HG03097 (cell line): ENCODE data around the gene PLCG1.

Experiments used
- ATAC-seq: cut with Tn5 transposase; IDR thresholded peaks from one replicate; pipeline ENCODE4 v1.9.1; 2021; ENCODE audit not compliant: unreplicated experiment, low FRiP score

PLCG1 gene

DNA sequence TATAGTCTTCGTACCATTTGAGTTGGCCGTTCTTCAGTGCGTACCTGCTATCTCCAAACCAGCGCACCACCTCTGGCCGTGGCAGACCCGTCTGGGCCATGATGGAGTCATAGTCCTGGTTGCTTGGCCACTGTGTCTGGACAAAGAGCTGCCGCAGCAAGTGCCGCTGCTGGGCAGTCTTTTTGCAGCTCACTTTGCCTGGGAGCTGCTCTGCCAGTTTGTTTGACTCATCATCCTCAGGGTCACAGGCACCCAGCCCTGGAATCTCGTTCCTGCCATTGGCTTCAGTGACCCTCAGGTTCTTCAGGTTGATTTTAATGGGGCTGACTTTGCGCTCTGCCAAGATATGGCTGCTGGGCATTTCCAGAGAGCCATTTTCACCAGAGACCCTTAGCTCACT lies 65.1 kb downstream of the PLCG1 start:
- ATAC-seq: no peak

GRCh38 chr20:41203660-41204059 lies 66.3 kb downstream of the PLCG1 start:
- no peak for ATAC-seq

- no peak for ATAC-seq
These were observed 67.2 kb downstream of the PLCG1 start for GRCh38 chr20:41204304-41205265.

GRCh38 chr20:41205313-41205712 lies 68.0 kb downstream of the PLCG1 start:
- ATAC-seq: no peak

GRCh38 chr20:41213150-41213820 lies 75.9 kb downstream of the PLCG1 start:
- ATAC-seq: no peak

DNA sequence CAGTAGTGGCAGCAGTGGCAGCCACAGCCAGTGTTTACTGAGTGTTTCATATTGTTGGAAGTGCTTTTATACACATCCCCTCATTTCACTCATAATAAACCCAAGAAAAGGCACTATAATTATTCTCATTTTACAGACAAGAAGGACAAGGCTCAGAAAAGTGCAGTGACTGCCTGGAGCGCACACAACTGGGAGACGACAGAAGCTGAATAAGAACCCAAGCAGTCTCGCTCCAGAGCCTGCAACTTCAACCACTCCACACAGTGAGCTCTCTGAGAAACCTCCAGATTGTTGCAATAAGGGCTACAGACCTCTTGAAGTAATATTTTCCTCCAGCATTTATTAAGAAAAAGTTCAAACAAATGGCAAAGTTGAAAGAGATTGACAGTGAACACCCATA lies 76.9 kb downstream of the PLCG1 start:
- ATAC-seq: no peak

DNA sequence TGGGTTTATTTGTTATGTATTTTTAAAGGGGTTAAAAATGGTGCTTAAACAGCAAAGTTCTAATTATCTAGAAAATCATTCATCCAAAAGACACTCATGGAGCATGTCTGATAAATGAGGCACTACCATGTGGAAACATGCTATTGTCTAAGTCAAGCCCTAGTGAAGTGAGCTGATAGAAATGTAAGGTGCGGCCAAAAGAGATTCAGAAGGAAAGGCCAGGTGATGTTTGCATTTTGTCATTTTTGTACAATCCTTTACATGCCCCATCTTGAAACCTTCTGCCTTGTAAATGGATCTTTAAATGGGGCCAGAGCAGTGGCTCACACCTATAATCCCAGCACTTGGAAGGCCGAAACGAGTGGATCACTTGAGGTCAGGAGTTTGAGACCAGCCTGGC lies 77.3 kb downstream of the PLCG1 start:
- no peak for ATAC-seq

DNA sequence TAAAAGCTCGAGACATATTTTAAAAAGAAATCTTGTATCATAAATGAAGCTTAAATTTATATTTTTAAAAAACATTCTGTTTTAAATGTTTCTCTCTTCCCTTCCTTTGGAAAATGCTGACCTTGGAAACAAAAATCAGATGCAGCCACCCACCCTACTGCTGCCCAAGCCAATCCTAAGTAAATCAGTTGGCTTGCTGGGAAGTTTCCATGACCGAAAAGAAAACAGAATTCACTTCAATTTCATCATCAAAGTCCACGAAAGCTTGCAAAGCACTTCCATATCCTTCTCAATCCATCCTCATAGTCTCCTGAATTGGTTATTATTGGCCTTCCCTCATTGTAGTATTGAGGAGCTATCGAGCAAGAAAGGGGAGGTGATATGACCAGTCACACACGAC lies 80.1 kb downstream of the PLCG1 start:
- no peak for ATAC-seq

DNA sequence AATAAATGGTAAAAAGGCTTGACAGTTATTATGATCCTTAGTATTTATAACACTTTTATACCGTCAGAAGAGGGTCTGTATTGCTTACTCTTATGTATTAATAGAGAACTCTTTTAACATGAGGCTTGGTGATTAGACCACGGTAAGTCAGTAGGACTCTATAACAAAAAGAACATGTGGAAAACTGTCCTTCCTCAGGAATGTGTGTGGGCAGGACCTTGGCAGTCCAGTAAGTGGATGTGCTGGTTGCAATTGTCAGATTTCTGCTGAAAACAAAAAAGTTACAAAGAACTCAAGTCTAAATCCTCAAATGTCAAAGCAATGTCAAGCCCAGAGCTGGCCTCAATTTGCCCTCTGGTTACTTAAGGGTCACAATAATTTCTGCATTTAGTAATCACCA lies 81.1 kb downstream of the PLCG1 start:
- no peak for ATAC-seq

GRCh38 chr20:41219824-41220223 lies 82.5 kb downstream of the PLCG1 start:
- no peak for ATAC-seq

GRCh38 chr20:41221614-41222218 lies 84.4 kb downstream of the PLCG1 start:
- no peak for ATAC-seq

DNA sequence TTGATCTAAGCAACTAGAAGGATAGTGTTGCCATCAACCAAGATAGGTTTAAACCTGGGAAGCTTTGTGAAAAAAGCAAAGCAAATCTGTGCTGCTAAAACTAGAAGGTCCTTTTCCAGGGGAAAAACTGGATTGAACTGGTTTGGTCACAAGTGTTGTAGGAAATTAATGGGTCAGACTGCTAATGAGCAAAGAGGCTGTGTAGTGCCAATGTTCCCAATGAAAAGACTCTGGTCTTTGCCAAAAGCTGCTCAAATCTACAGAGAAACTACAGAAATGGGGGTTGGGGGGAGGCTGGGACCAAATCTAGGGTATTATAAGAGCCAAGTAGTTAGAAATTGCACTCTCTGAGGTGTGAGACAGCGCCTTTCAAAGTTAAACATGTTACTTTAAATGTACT lies 85.0 kb downstream of the PLCG1 start:
- no peak for ATAC-seq

- ATAC-seq: no peak
These were observed 85.4 kb downstream of the PLCG1 start for GRCh38 chr20:41222703-41223102.

GRCh38 chr20:41223112-41223511 lies 85.8 kb downstream of the PLCG1 start:
- no peak for ATAC-seq

DNA sequence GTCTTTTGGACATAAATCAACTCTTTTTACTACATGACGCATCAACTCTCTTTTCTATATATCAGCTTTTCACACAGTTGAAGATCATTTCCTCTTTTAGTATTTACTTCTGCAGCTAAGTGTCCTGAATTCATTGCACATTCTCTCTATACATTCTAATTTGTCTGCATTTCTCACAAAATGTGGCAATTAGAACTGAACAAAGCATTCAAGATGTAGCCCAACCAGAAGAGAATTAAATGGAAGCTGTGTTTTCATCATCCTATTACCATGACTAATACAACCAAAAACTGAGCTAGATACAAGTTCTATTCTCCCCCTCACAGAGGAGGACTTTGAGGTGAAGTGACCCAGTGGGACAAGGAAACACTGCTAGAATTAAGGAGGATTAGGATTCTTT lies 86.9 kb downstream of the PLCG1 start:
- ATAC-seq: no peak

- ATAC-seq: no peak
These were observed 87.7 kb downstream of the PLCG1 start for GRCh38 chr20:41225091-41225490.

DNA sequence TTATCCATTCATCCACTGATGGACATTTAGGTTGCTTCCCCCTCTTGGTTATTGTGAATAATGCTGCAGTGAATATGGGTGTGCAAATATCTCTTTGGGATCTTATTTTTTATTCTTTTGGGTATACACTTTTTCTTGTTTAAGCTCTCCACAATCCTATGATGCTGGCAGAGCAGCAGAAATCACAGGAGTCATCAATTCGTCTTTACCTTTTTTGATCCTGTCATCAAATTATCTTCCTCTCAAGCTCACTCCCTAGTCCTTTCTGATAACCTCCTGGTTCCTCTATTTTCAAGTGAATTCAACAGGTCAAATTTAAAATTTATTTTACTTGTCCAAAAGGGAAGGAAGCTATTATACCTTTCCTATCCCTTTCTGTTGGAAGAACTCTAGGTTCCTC lies 89.1 kb downstream of the PLCG1 start:
- no peak for ATAC-seq
